Measurements from ENCODE around the gene TMEM9B.
A peak's percentile ranks its signal among the peaks of the same experiment; 100 is the strongest.

GRCh38 chr11:8911029-8911823 is 53.0 kb downstream of the TMEM9B start, which contains the start of gene AKIP1:
- TF ChIP-seq CTCF (IDR thresholded peaks at IDR 0.05), result no peak
- peak; percentile 57 for TF ChIP-seq POLR2A (IDR thresholded peaks at IDR 0.05)
